ENCODE results near the gene CEACAM21. TPM values are rescaled to one million over a fixed set of nuclear protein-coding genes. Genes with fewer than 3 reads are reported as not detected.
A peak's percentile ranks its signal among the peaks of the same experiment; 100 is the strongest.

CEACAM21 gene
- total RNA-seq, 6 donors from 2014 or later = 2.3 to 22.4 (median 16.3) TPM

DNA sequence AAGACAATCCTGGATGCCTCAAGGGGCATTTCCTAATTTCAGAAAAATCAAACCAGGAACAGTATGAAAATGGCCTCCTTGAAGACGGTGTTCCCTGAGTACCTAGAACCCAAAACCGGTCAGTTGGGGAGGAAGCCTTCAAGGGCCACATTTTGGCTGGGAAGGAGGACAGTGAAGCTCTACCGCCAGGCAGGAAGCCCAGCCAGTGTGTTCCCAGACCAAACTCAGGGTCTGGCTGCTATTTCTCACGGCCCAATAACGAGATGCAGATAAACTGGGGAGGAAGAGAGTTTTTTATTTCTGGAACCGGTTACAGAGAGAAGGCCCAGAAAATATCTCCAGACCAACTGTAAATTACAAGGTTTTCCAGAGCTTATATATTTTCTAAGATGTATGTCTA lies 24.3 kb upstream of the CEACAM21 start:
- Histone ChIP-seq H3K27me3 (no peaks in the 10 kb centered on the region), H3K36me3 (no peaks in the 10 kb centered on the region), H3K4me1 (peaks cover 11 to 23% (median 21%) of the 10 kb centered on the region in 4 donors), H3K9me3 (peaks cover 0 to 8% (median 0%) of the 10 kb centered on the region in 4 donors), H3K27ac (peak overlapping the region; percentile 5 to 66 (median 48)), H3K4me3 (peak overlapping the region in 2 of 4 donors; percentile 10 to 38)
- 45% methylated on average over 6 of the region's 6 CpGs for WGBS, 2 donors
- ATAC-seq (ENCODE audit: low FRiP score in 2 of 2) (no peak), DNase-seq (no peak)
- TF ChIP-seq POLR2A (IDR thresholded peaks at IDR 0.05) = no peak
- no peak for TF ChIP-seq POLR2AphosphoS5 (IDR thresholded peaks at IDR 0.05)
- no peak for TF ChIP-seq EP300 (IDR thresholded peaks at IDR 0.05)

DNA sequence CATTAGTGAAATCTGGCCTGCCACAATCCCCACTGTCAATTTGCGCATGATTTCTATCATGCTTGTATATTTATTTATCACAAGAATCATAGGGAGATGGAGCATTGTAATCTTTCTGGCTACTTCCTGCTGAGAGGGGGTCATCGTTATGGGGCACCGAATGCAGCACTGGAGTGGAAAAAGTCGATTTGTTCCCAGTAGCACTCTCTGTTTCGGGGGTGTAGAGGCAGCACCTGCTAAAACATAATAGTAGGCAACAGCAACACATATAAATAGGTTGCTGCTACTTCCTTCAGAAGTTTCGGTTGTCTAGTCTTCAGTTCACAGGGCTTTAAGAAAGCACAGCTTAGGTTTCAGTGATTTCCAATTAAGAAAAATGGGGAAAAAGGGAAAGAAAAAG lies 23.4 kb upstream of the CEACAM21 start:
- Histone ChIP-seq H3K9me3 (peaks cover 0 to 8% (median 0%) of the 10 kb centered on the region in 4 donors), H3K4me3 (no peak overlapping the region), H3K27ac (peak overlapping the region in 3 of 4 donors; percentile 42 to 66 (median 54)), H3K27me3 (no peaks in the 10 kb centered on the region), H3K36me3 (no peaks in the 10 kb centered on the region), H3K4me1 (peaks cover 8 to 19% (median 19%) of the 10 kb centered on the region in 4 donors)
- ATAC-seq (ENCODE audit: low FRiP score in 2 of 2) (no peak), DNase-seq (no peak)
- TF ChIP-seq EP300 (IDR thresholded peaks at IDR 0.05) (no peak), POLR2AphosphoS5 (IDR thresholded peaks at IDR 0.05) (no peak), POLR2A (IDR thresholded peaks at IDR 0.05) (no peak)
- TF ChIP-seq, protein P1, sequence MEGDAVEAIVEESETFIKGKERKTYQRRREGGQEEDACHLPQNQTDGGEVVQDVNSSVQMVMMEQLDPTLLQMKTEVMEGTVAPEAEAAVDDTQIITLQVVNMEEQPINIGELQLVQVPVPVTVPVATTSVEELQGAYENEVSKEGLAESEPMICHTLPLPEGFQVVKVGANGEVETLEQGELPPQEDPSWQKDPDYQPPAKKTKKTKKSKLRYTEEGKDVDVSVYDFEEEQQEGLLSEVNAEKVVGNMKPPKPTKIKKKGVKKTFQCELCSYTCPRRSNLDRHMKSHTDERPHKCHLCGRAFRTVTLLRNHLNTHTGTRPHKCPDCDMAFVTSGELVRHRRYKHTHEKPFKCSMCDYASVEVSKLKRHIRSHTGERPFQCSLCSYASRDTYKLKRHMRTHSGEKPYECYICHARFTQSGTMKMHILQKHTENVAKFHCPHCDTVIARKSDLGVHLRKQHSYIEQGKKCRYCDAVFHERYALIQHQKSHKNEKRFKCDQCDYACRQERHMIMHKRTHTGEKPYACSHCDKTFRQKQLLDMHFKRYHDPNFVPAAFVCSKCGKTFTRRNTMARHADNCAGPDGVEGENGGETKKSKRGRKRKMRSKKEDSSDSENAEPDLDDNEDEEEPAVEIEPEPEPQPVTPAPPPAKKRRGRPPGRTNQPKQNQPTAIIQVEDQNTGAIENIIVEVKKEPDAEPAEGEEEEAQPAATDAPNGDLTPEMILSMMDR (IDR thresholded peaks at IDR 0.05) = no peak
- WGBS, 2 donors = 60 to 65% methylated on average over 6 of the region's 6 CpGs

DNA sequence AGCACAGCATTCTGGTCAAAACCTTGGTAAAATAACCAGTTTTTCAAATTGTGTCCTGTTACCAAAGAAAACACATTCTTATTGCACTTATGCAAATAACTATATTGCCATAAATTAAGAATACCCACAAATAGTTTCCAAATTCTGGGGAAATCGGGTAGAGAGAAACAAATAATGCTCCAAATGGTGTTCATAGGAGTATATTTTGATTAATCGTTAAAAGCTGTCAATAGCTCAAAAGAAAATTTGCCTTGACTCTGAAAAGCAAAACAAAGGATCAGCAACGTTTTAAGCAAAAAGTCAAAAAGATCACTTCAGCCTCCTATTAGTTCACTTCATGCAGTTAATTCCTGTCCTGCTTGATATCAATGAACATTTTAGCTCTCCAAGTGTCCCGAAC lies 22.2 kb upstream of the CEACAM21 start:
- TF ChIP-seq POLR2AphosphoS5 (IDR thresholded peaks at IDR 0.05) = no peak
- peaks cover 0 to 8% (median 0%) of the 10 kb centered on the region in 4 donors for H3K9me3 ChIP-seq
- H3K4me1 ChIP-seq = peaks cover 4 to 16% (median 13%) of the 10 kb centered on the region in 4 donors
- no peaks in the 10 kb centered on the region for H3K36me3 ChIP-seq
- WGBS, 2 donors = 93 to 94% methylated on average over 4 of the region's 4 CpGs
- no peak for ATAC-seq (ENCODE audit: low FRiP score in 2 of 2)
- DNase-seq = no peak
- H3K27me3 ChIP-seq = no peaks in the 10 kb centered on the region
- H3K27ac ChIP-seq = no peak overlapping the region
- no peak overlapping the region for H3K4me3 ChIP-seq

DNA sequence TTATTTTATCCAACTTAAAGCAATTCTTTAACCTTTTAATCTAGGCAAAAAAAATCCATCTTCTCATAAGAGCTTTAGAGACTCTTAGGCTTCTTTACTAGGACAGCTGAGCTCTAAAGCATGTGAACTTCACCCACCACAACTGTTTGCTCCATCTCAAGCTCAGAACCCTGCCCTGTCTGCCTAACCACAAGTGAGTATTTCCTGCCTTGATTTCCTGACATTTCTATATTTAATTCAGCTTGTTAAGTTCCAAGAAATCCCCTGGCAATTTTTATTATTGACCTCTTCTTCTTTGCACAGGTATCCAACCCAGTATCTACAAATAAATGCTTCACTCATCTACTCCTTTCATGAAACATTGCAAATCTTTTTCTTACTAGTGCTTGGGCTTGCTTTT lies 21.1 kb upstream of the CEACAM21 start:
- Histone ChIP-seq H3K27me3 (no peaks in the 10 kb centered on the region), H3K27ac (no peak overlapping the region), H3K4me1 (peaks cover 0 to 16% (median 8%) of the 10 kb centered on the region in 4 donors), H3K4me3 (no peak overlapping the region), H3K36me3 (no peaks in the 10 kb centered on the region), H3K9me3 (peaks cover 0 to 8% (median 0%) of the 10 kb centered on the region in 4 donors)
- TF ChIP-seq EP300 (IDR thresholded peaks at IDR 0.05) (no peak), POLR2AphosphoS5 (IDR thresholded peaks at IDR 0.05) (no peak), POLR2A (IDR thresholded peaks at IDR 0.05) (no peak)
- TF ChIP-seq, protein P1 (IDR thresholded peaks at IDR 0.05) = no peak
- ATAC-seq (ENCODE audit: low FRiP score in 2 of 2) (no peak), DNase-seq (no peak)

DNA sequence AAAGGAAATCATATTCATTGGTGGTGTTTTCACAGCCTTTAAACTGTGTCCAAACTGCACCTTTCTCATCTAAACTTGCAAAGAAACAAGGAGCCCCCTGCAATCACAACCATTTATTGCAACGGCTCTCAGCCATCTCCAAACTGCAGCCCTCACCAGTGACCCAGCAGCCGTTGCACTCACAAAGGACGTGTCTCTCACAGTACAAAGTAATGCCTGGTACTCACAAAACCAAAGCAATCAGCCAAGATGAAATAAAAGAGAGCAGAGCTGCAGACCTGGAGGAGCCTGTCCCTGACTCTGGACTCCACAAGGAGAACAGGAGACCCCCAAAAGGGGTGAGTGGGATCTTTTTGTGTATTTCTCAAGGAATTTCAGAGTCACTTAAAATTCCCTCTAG lies 20.2 kb upstream of the CEACAM21 start:
- no peaks in the 10 kb centered on the region for H3K36me3 ChIP-seq
- H3K9me3 ChIP-seq = peaks cover 0 to 8% (median 0%) of the 10 kb centered on the region in 4 donors
- ATAC-seq (ENCODE audit: low FRiP score in 2 of 2) (no peak), DNase-seq (no peak)
- no peak for TF ChIP-seq EP300 (IDR thresholded peaks at IDR 0.05)
- TF ChIP-seq, protein P1 (IDR thresholded peaks at IDR 0.05) = no peak
- TF ChIP-seq POLR2AphosphoS5 (IDR thresholded peaks at IDR 0.05) = no peak
- no peak for TF ChIP-seq POLR2A (IDR thresholded peaks at IDR 0.05)
- H3K27me3 ChIP-seq = no peaks in the 10 kb centered on the region
- H3K4me3 ChIP-seq = no peak overlapping the region
- peaks cover 0 to 16% (median 8%) of the 10 kb centered on the region in 4 donors for H3K4me1 ChIP-seq
- WGBS, 2 donors = 28 to 32% methylated on average over 3 of the region's 3 CpGs
- peak overlapping the region in 1 of 4 donors; percentile 26 for H3K27ac ChIP-seq
